Activated CD4-positive, CD25-positive, alpha-beta regulatory T cell treated with anti-CD3 and anti-CD28 coated beads, Interleukin-2, amount 50 U/mL, for 24 hours (primary cell): Measurements from ENCODE around the gene JARID2.

ENCODE experiments used
- ATAC-seq, 2 donors: fragments of 150-1000 bp; cut with Tn5 transposase; one replicate each; pipeline ENCODE4 v1.10.0; 2021; ENCODE audit warnings: mild to moderate bottlenecking in 1 of 2, moderate library complexity in 1 of 2

JARID2 gene

DNA sequence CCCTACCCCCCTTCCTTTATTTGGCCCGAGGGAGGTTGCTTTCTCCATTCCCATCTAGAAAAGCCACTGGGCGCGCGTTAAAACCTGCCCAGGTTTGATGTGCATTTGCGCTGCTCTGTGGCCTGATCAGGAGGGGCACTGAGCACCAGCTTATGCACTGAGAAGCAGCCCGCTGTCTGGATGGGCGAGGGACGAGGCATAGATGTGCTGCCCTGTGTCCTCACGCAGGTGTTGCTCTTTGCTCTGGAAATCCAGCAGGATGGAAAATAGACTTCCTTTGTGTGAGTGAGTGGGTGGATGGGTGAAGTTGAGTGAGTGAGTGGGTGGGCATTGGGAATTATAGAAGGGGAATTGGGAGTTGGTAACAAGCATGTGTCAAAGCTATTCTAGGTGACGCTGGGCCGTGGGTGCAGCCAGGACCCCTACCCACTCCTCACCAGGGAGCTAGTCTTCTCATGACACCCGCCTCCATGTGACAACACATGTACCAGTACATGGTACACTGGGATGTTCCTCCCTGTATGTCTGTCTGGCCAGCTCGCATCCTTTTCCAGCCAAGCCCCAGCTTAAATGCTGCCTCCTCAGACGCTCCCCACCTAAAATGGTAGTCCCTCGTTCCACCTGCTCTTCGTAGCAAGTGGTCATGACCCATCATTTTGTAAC, 254.3 kb downstream of the JARID2 start:
- no peak for ATAC-seq

DNA sequence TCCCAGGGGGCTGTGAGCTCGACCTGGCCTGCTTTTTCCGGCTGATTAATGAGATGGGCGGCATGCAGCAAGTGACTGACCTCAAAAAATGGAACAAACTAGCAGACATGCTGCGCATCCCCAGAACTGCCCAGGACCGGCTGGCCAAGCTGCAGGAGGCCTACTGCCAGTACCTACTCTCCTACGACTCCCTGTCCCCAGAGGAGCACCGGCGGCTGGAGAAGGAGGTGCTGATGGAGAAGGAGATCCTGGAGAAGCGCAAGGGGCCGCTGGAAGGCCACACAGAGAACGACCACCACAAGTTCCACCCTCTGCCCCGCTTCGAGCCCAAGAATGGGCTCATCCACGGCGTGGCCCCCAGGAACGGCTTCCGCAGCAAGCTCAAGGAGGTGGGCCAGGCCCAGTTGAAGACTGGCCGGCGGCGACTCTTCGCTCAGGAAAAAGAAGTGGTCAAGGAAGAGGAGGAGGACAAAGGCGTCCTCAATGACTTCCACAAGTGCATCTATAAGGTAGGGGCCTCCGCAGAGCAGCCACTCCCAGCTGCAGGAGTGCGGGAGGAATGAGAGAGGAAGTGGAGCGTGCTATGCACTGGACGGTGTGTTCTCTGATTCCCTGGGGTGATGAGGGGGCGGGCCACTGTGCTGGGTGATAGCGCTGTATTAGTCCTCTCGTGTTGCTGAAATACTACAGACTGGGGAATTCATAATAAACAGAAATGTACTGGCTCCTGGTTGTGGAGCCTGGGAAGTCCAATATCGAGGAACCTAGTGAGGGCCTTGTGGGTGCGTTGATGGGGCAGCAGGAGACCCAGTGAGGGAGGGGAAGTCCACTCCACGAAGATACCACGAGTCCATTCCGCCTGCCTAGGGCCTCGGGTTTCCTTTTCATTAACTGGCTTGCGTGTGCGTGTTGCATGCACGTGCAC, 255.3 kb downstream of the JARID2 start:
- ATAC-seq, result no peak

DNA sequence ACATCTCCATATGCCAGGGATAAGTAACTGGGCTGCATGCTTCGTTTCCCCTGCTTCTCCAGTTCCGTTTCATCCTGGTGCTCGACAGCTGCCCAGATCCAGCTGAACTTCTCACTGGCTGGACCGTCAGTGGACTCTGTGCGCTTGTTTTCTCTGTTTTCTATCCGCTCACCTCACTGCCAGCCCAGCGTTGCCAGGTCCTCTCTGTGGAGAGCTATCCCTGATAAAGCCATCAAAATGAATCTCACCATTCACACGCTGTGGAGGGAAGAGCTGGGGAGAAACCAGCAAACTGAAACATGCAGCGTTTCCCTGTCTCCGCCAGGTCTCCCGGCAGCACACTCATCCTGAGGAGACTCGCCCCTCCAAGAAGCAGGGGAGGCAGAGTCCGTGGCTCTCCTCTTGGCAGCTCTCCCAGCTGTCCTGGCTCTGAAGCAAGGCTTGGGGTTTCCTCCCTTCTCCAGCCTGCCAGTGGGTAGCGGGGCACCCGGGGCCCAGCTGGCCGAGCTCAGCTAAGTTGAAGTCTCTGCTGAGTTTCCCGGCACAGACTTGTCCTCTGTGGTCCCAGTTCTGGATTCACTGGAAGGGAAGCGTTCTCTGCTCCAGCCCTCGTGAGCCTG, 256.1 kb downstream of the JARID2 start:
- no peak for ATAC-seq

DNA sequence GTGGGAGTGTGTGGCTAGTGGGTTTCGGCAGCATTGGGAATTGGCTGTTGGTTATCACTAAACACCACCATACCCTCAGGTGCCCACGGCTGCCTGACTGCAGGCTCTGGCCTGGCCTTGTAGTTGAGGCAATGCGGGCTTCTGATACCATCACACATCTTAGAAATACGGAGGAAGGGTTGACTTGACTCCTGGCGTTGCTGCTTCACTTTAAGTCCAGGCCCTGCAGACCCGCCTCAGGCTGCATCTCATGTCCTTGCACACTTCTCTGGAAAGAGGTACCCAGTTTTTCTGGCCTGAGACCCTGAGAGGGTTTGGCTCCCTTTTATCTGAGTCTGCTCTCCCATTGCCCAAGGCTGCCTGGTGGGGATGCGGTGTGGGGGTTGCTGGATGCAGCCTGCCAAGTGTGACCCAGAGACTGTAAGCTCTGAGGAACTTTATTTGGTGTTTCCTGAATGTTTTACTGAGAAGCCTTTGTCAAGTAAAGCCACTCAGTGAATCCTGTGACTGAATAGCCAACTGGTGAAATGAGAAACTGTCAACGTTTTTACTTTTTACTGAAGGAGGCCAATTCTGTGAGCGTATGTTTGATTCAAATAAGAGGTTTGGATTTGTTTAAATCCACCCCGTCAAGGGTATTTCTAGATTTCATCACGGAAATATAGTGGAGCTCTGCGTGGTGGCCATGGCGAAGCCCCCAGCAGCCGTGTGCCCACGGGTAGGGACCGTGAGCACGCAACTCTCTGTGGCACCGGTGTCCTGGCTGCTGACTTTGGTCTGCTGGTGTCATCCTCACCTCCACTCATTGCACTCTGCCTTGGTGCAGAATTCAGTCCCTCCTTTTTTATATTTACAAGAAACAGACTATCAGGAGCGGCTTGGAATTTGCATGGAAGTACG, 256.8 kb downstream of the JARID2 start:
- ATAC-seq, result no peak

DNA sequence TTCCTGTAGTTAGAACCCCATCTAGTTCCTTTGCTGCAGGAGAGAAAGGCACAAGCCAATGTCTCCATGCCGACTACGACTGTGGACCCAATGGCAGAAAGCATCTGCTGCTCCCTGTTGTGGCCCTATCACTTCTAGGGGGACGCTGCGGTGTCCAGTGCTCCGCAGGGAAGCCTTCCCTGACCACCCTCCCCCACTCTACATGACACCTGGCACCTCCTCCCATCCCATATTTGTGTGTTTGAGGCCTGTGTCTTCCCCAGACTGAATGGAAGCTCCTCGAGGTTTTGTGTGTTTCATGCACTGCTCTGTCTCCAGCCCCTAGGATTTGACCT, 257.4 kb downstream of the JARID2 start:
- no peak for ATAC-seq

DNA sequence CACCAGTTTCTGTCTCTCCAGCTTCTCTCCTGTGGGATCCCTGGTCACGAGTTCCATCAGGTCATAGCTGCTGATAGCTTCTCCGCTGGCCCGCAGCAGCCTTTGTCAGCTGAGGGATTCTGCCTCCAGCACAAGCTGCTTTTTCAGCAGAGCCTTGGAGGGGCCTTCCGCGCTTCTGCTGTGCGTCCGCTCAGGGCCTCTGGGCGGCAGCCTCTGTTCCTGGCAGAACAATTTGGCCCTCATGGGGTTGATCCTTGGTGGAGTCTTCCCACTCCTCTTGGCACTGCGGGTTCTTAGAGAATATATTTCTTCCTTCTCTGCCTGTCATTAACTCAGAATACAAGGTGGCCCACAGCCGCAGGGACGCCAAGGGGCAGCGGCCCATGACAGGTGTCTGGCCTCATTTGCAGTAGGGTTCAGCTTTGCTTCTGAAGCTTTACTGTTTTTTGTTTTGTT, 258.2 kb downstream of the JARID2 start:
- ATAC-seq, result no peak

DNA sequence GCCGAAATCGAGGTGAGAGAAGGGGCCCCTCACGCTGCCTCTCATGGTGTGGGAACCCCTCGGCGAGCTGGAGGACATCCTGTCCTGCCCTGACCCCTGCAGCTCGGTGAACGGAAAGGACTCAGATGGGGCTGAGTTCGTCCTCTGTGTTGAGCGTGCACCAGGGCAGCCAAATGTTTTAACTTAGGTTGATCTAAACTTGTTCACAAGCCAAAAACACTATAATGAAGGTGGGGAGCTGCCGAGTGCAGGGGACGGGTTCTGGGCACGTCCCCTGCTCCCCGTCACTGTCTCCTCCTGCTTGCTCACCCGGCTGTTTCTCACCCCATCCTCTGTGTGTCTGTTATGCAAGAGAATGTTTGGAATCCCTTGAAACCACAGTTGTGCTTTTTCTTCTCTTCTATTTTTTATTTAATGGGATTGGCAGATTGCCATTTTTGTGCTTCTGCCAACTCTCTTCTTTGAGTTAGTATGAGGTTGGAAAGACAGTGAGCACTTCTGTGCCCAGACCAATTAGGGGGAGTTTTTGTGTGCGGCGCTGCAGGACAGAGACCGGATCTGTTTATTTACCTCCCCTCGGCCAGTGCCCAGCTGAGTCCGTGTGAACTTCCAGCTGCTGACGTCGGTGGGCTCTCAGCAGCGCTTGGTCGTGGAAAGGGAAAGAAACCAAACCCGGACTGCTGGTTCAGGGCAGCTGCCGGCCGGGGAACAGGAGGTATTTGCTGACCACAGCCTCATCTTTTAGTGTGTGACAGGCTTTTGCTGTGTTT, 258.9 kb downstream of the JARID2 start:
- no peak for ATAC-seq

DNA sequence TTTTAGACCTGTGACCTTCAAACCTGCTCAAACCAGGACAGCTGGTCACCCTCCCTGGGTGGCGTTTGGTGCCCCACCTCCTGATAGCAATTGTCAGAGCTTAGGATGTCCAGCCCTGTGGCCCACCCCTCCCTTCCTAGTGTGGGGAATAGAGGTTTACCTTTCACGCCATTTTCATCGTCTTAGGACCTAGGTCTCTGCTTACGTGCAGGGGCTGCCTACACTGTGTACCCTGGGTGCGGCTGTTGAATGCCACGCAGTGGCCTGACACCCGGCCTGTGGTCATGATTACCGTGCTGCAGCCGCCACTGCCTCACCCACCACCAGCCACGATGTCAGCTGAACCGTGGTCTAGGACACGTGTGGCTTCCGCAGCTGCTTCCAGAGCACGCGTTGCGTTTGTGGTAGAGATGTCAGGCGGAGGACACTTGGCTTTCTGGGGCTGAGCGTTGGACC, 259.6 kb downstream of the JARID2 start:
- no peak for ATAC-seq

DNA sequence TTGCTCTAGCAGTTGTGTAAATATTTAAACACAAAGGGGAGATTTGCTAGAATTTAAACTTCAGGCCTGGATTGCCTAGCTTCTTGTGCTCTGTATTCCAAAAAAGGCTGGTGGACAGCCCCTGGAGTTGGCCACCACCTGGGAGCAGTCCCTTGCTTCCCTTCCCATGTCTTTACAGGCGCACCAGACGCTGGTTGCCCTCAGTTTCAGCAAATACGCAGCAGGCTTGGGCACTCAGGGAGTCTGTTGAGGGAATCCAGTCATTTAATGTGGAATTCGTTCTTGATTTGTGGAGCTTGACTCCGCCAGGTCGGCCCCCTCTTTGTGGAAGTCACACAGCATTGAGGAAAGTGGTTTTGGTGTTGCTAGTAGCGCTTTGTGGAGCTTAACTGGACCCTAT, 260.2 kb downstream of the JARID2 start:
- ATAC-seq, result no peak

DNA sequence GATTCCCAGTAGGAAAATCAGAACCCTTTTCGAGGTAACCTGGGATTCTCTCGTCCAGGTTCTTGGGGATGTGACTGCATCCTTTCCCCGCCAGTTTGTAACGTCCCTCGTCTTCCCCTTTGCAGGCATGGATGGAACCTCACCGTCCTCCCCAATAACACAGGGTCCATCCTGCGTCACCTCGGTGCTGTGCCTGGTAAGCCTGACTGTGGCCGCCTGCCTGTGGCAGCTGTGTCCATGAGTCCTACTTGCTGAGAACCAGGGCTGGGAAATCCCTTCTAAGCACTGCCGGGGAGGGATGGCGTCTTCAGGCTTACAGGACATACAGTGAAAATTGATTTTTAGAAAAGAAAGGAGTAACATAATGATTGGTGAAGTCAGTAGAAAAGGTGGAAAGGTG, 261.4 kb downstream of the JARID2 start:
- ATAC-seq, result no peak

DNA sequence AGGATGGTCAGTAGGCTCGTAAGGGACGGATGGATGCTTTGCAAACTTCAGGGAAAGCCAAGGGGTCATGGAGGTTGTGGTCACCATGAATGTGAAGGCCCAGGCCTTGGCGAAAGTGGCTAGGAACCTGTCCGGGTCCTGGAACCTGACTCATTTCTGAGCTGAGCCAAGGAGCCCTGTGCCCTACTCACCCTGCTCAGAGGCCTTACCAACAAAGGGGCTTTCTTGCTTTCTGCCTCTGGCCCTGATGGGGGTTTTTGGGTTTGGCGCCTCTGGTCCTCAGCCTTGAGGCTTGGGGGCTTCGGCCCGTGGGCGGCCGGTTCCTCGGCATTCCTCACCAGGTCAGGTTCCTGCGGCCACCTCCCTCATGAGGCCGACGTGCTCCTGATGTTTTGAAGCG, 261.9 kb downstream of the JARID2 start:
- no peak for ATAC-seq

DNA sequence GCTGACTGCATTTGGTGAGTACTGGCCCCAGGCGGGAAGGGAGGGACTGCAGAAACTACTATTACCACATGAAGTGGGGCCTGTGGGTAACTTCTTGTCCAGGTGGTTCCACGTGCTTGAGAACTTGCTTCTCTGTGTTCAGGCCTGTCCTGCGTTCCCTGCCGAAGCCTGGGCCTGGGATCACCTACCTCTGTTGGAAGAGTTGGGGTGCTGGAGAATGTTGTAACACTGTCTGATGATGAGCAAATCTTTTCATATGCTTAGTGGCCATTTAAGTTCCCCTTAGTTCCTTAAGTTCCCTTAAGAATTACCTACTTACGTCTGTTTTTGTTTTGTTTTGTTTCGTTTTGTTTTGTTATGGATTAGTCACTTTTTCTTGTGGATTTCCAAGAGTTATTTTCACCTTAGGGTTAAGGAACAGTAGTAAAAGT, 262.6 kb downstream of the JARID2 start:
- ATAC-seq, result no peak

DNA sequence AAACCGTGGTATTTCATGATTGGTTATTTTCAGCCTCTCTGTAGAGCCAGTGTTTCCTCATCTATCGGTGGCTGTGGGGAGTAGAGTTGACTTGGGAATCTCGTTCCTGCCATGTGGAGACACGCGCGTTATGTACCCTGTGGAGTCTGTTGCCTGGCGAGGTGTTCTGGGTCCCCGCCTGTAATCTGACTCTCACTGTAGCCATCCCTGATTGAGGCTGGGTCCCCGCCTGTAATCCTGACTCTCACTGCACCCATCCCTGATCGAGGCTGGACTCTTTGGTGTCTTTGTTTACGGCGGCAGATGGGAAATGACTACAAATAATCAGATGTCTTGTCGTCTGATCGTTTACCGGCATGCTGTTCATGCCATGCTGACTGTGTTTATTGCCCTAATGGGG, 263.1 kb downstream of the JARID2 start:
- ATAC-seq, result no peak

DNA sequence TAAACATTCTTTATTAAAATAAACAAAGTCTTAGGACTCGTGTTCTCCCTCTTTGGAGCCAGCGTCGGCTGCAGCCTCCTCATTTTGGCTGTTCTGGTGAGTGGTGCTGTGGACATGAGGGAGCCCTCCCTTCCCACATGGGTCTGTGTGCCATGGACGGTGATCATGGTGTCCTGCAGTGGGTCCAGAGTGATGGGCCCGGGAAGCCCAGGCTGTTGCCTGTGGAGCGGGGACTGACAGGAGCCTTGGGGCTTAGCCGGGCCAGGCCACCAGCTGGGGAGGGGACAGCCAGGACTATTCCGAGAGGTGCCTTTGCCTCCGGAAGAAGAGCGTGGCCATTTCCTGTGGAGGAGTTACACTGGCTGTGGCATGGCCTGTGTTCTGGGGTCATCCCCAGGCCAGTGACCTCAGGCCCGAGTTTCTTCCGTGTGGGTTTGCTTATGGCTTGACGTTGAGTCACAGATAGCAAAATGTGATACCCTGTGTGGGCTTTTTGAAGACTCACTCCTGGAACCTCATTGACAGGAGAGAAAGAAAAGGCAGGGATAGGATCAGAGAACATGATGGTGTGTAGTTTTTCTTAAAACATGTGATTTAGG, 263.6 kb downstream of the JARID2 start:
- ATAC-seq, result no peak

DNA sequence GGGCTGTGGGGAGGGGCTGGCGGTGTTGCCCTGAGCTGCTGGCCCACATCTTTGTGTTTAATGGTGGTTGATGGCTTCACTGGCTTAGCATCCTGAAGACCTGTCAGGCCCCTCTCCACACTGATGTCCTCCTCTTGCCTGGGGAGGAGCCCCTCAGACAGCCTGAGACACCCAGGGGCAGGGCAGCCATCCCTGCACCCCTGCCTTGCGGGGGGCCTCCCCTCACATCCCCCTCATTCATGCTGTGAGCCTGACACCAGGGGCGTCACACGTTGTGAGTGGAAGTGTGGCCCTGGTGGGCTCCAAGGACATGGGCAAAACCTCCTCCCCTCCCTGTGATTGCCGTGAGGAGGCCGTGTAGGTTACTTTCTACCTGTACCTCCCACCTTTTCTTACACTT, 264.3 kb downstream of the JARID2 start:
- no peak for ATAC-seq

DNA sequence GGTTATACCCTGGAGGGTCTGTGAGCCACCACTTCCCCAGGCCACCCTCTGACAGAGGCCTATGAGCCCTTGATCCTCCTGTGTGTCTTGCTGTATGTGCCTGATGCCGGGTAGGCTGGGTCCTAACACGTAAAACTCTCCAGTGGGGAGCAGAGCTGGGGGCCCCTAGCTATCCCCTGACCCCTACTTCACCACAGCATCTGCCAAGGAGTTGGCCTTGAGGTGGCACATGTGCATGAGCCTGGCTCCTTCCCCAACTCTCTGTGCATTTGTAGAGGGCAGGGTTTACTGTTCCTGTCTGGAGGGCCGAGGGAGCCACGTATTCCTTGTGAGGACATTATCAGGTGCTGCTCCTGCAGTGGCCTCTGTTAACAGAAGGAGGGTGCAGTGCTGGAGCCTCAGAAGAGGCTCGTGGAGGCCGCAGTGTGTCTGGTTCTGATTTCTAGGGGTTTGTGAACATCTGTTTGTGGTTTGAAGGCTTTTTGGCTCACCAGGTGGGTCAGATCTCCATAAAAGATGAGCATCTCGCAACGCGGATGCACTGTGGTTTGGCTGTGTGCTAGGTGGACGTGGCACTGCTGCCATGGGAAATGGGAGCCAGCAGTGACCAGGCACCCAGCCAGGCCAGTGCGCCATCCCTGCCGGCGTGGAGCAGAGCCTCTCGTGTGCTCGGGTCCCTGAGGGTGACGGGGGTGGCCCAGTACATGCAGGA, 264.8 kb downstream of the JARID2 start:
- no peak for ATAC-seq

DNA sequence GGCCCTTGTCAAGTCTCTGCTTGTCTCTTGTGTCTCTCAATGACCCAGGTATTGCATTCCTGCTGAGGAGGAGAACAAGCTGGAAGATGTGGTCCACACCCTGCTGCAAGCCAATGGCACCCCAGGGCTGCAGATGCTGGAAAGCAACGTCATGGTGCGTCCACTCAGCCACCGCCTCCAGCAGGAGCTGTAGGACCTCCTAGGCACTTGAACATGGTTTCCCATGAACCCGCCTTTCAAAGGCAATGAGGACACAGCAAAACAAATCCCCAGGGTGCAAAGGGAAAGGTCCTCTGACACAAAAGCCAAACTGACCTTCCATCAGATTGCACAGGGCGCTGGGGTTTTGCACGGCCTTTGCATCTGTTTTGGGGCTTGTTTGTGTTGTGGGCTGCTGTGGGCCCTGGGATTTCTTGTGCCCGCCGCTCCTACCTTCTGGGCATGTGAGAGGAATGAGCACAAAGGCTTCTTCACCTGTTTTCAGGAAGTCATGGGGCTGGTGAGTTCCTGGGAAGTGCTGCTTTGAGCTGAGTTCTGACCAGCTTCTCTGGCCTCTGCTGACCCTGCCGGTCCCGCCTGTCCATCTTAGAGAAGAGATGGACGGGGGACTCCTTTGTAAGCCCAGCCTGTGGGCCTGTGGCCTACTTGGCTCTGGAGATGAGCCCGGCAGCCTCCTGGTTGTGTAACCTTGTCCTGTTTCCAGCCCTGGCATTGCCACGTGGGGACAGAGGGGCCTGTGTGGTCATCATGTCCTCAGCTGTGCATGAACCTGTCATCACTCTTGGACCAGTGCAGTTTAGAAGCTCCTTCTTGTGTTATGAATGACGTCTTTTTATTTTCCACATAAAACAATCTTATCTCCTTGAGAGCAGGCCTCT, 265.6 kb downstream of the JARID2 start:
- ATAC-seq, result no peak

DNA sequence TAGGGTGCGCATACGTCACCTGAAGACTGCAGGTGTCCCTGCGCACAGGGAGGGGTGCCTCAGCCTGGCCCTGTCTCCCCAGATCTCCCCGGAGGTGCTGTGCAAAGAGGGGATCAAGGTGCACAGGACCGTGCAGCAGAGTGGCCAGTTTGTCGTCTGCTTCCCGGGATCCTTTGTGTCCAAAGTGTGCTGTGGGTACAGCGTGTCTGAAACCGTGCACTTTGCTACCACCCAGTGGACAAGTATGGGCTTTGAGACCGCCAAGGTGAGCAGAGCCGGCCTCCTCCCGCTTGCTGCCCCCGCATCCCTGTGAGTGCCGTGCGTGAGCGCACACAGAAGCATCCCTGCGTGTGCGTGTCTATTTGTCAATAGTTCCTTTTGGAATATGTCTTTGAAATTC, 266.3 kb downstream of the JARID2 start:
- ATAC-seq, result no peak

DNA sequence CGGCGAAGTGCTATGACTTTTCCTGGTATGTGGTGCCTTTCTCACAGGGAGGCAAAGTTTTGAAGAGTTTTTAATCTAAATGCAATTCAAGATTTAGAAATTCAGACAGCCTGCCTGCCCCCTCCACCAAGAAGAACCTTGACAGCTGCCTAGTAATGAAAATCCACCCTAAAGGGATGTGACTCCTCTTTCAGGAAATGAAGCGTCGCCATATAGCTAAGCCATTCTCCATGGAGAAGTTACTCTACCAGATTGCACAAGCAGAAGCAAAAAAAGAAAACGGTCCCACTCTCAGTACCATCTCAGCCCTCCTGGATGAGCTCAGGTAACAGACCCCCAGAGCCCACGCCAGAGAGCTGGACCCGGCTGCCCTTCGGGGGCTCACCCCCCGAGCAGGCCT, 266.9 kb downstream of the JARID2 start:
- no peak for ATAC-seq
